K562 (cell line): ENCODE measurements around the gene GLT8D2. TPM values are rescaled to one million over a fixed set of nuclear protein-coding genes. Genes with fewer than 3 reads are reported as not detected.

ENCODE experiments used
- ATAC-seq: fragments of 200-7000 bp; cut with Tn5 transposase; 3 replicates; pipeline ENCODE4 v1.9.1; 2020; ENCODE audit warnings: moderate library complexity
- BruUV-seq: library from RNA; stranded (reverse); fragments of 400-500 nt; replicated peaks from 2 replicates; lab custom pipeline; 2021; lab: Mats Ljungman, UMichigan
- CTCF ChIA-PET: fragments of 300-600 bp; formaldehyde crosslinking; extraction: SDS; loops from one replicate; lab custom pipeline; 2021; ENCODE audit warnings: low intra/inter-chr PET ratio; lab: Yijun Ruan, JAX
- POLR2A ChIA-PET: fragments of 300-600, 350-650 bp; sonication (Branson Sonifier 250); formaldehyde crosslinking; extraction: SDS; loops from one replicate; lab custom pipeline; 2021; ENCODE audit warnings: antibody characterized with exemption, inconsistent platforms; lab: Yijun Ruan, JAX
- DNase-seq, 4 experiments: peaks; one replicate each; pipeline versions ENCODE4 v3.0.0 to v3.0.0-alpha.2; 2011 to 2018; ENCODE audit warnings: low spot score in 3 of 4, mixed read lengths in 3 of 4; ENCODE audit errors: extremely low read depth in 1 of 4
- FAIRE-seq: peaks from 2 replicates; lab custom pipeline; 2011; peaks lifted over from hg19 to GRCh38; lab: Jason Lieb, UNC
- H2AFZ ChIP-seq: 2 replicates; pipeline ENCODE4 v1.6.0; 2011; ENCODE audit warnings: low read depth, low read length, control low read depth, inconsistent platforms
- H3K27ac ChIP-seq: fragments of 200-600 bp; 3 replicates; pipeline ENCODE4 v1.8.0; 2011; ENCODE audit warnings: low read depth, mild to moderate bottlenecking, control low read depth, inconsistent platforms, low read length, moderate library complexity, mixed read lengths; ENCODE audit errors: extremely low read depth
- H3K27me3 ChIP-seq, 2 experiments: fragments of 300-600 bp in 1 of 2; 2 replicates in 1 of 2; 3 replicates in 1 of 2; pipeline versions ENCODE4 v1.6.0 to v1.8.0; 2011; ENCODE audit warnings: inconsistent platforms in 2 of 2, low read length in 2 of 2, mild to moderate bottlenecking in 1 of 2, mixed read lengths in 1 of 2, moderate library complexity in 1 of 2; ENCODE audit not compliant: control insufficient read depth in 2 of 2, insufficient read depth in 2 of 2
- H3K36me3 ChIP-seq: fragments of 300-600 bp; 3 replicates; pipeline ENCODE4 v1.8.0; 2011; ENCODE audit warnings: mild to moderate bottlenecking, low read length, inconsistent platforms; ENCODE audit not compliant: control insufficient read depth, insufficient read depth
- H3K4me1 ChIP-seq, 2 experiments: fragments of 200-600 bp in 1 of 2; replicated peaks in 1 of 2; 2 replicates in 1 of 2; 3 replicates in 1 of 2; pipeline versions ENCODE4 v1.5.1 to v1.8.0; 2011; ENCODE audit warnings: inconsistent platforms in 2 of 2, low read length in 2 of 2, mild to moderate bottlenecking in 1 of 2, mixed read lengths in 1 of 2, moderate library complexity in 1 of 2; ENCODE audit not compliant: control insufficient read depth in 2 of 2, insufficient read depth in 2 of 2
- H3K4me2 ChIP-seq: 2 replicates; pipeline ENCODE4 v1.6.1; 2011; ENCODE audit warnings: low read length, control low read depth, inconsistent platforms, mixed read lengths; ENCODE audit not compliant: insufficient read depth
- H3K4me3 ChIP-seq: fragments of 200-600 bp; sonication (generic), shearing (Covaris generic); 2 replicates; pipeline ENCODE4 v1.5.1; 2016; ENCODE audit warnings: control low read depth, inconsistent platforms
- H3K79me2 ChIP-seq: fragments of 200-600 bp; 3 replicates; pipeline ENCODE4 v1.8.0; 2011; ENCODE audit warnings: low read length, inconsistent platforms; ENCODE audit not compliant: control insufficient read depth, insufficient read depth
- H3K9ac ChIP-seq, 2 experiments: 2 replicates each; pipeline versions ENCODE4 v1.6.0 to v1.6.1; 2011; ENCODE audit warnings: low read depth in 2 of 2, low read length in 2 of 2, control low read depth in 1 of 2, inconsistent platforms in 1 of 2, mild to moderate bottlenecking in 1 of 2, mixed read lengths in 1 of 2; ENCODE audit not compliant: insufficient read depth in 1 of 2
- H3K9me1 ChIP-seq: one replicate; pipeline ENCODE4 v1.6.0; 2011; ENCODE audit warnings: inconsistent platforms, mild to moderate bottlenecking, low read length, moderate library complexity; ENCODE audit not compliant: control insufficient read depth, insufficient read depth
- H3K9me3 ChIP-seq: replicated peaks from 2 replicates; pipeline ENCODE4 v1.5.1; 2011; ENCODE audit warnings: low read depth, low read length, inconsistent platforms; ENCODE audit not compliant: control insufficient read depth, insufficient read depth
- H4K20me1 ChIP-seq: replicated peaks from 2 replicates; pipeline ENCODE4 v1.6.1; 2011; ENCODE audit warnings: low read length, inconsistent platforms, mixed read lengths; ENCODE audit not compliant: control insufficient read depth, insufficient read depth
- BDP1 ChIP-seq: IDR thresholded peaks from 3 replicates; pipeline ENCODE4 v1.6.1; 2011; ENCODE audit not compliant: insufficient read length, insufficient read depth
- KLF1 ChIP-seq: fragments of 450-650 bp; IDR thresholded peaks from 2 replicates; pipeline ENCODE4 v1.6.1; 2016; ENCODE audit warnings: missing genetic modification characterization, missing compliant biosample characterization
- MAZ ChIP-seq, 2 experiments: fragments of 450-650 bp in 1 of 2; sonication (generic) in 1 of 2; formaldehyde crosslinking; IDR thresholded peaks in 1 of 2; conservative IDR thresholded peaks in 1 of 2; 2 replicates each; pipeline versions ENCODE4 v1.4.0 to v1.5.0; 2020; ENCODE audit warnings: mild to moderate bottlenecking in 1 of 2, missing genetic modification reagents in 1 of 2
- MCM2 ChIP-seq: fragments of 450-650 bp; IDR thresholded peaks from 2 replicates; pipeline ENCODE4 v1.6.1; 2017; ENCODE audit warnings: low read depth, mild to moderate bottlenecking
- MCM7 ChIP-seq, 2 experiments: fragments of 450-650 bp; IDR thresholded peaks; 2 replicates each; pipeline ENCODE4 v1.6.1; 2016 to 2018
- MTA1 ChIP-seq: fragments of 450-650 bp; IDR thresholded peaks from 2 replicates; pipeline ENCODE4 v1.6.1; 2017; ENCODE audit warnings: borderline replicate concordance
- POLR2H ChIP-seq: IDR thresholded peaks from 2 replicates; pipeline ENCODE4 v1.6.1; 2016; ENCODE audit warnings: missing genetic modification characterization, low read depth, mild to moderate bottlenecking, control low read depth, missing compliant biosample characterization, moderate library complexity
- POU5F1 ChIP-seq: fragments of 150-350 bp; IDR thresholded peaks from 2 replicates; pipeline ENCODE4 v1.6.1; 2014; ENCODE audit warnings: borderline replicate concordance, low read length, low read depth, mild to moderate bottlenecking; ENCODE audit not compliant: partially characterized antibody
- ZNF175 ChIP-seq: fragments of 200-800 bp; sonication (Bioruptor generic); IDR thresholded peaks from 2 replicates; pipeline ENCODE4 v1.6.1; 2016; ENCODE audit warnings: low read depth, mild to moderate bottlenecking, missing genetic modification characterization, missing compliant biosample characterization
- ZNF253 ChIP-seq: fragments of 250-450 bp; sonication (Bioruptor Pico); conservative IDR thresholded peaks from 2 replicates; pipeline ENCODE4 v1.6.1; 2021; ENCODE audit warnings: mild to moderate bottlenecking
- ZNF282 ChIP-seq: sonication (generic); formaldehyde crosslinking; IDR thresholded peaks from 2 replicates; pipeline ENCODE4 v1.8.1; 2023; ENCODE audit warnings: missing genetic modification reagents
- ZNF699 ChIP-seq: fragments of 250-450 bp; sonication (Bioruptor Pico); IDR thresholded peaks from 2 replicates; pipeline ENCODE4 v1.8.0; 2021; ENCODE audit warnings: mild to moderate bottlenecking, moderate library complexity; ENCODE audit not compliant: insufficient replicate concordance
- ZNF707 ChIP-seq: fragments of 250-450 bp; sonication (Bioruptor Pico); conservative IDR thresholded peaks from 2 replicates; pipeline ENCODE4 v1.8.0; 2022; ENCODE audit warnings: inconsistent platforms, mild to moderate bottlenecking, moderate library complexity
- ZNF785 ChIP-seq: fragments of 250-450 bp; sonication (Bioruptor Pico); IDR thresholded peaks from 2 replicates; pipeline ENCODE4 v1.4.0; 2020; ENCODE audit warnings: mild to moderate bottlenecking
- WGBS: fragments of 100-300 bp; shearing (Covaris generic); methylation state at CpG from one replicate; pipeline ENCODE4 v1.1.6; 2016; ENCODE audit warnings: low coverage, mixed read lengths; ENCODE audit not compliant: insufficient coverage; ENCODE audit errors: missing lambda C conversion rate; 5-methylcytosine and 5-hydroxymethylcytosine counted together
- in situ Hi-C: fragments of 300-500 bp; cut with MboI; formaldehyde crosslinking; loops from 4 replicates; pipeline ENCODE4 v1.15.0; 2018; ENCODE audit warnings: inconsistent platforms, mixed read lengths
- intact Hi-C: fragments of 100-400 bp; cut with micrococcal nuclease; formaldehyde crosslinking; loops from 2 replicates; pipeline ENCODE4 v1.14.2; 2022
- polyA plus RNA-seq, 8 experiments: library from polyadenylated mRNA; depleted of rRNA in 4 of 8; stranded (reverse) in 5 of 8; unstranded in 3 of 8; fragments of >200 nt; fragmentation: Nextera tagmentation in 2 of 8; fragmentation: Illumina TruSeq in 1 of 8; extraction: Ambion mirVana in 2 of 8; extraction: Trizol in 1 of 8; gene quantifications; 2 replicates each; pipeline versions ENCODE4 v1.2.1 to v1.2.3, GENCODE V29; 2011 to 2014; ENCODE audit warnings: inconsistent platforms in 1 of 8, missing spikeins in 1 of 8
- total RNA-seq, 7 experiments: library from RNA; depleted of rRNA in 6 of 7; stranded (reverse); fragments of >200 nt in 6 of 7; fragmentation: Illumina TruSeq in 2 of 7; extraction: Trizol in 2 of 7; gene quantifications; 2 replicates each; pipeline versions ENCODE4 v1.2.1 to v1.2.3, GENCODE V29; 2011 to 2021; ENCODE audit warnings: low replicate concordance in 1 of 7
- TF ChIP-seq, protein P1 (sequence below): fragments of 450-650 bp; IDR thresholded peaks from 2 replicates; pipeline ENCODE4 v1.6.1; 2017; ENCODE audit warnings: antibody characterized with exemption
- TF ChIP-seq, protein P2 (sequence below), 2 experiments: fragments of 450-650 bp in 1 of 2; sonication (generic) in 1 of 2; formaldehyde crosslinking in 1 of 2; IDR thresholded peaks in 1 of 2; conservative IDR thresholded peaks in 1 of 2; 2 replicates each; pipeline versions ENCODE4 v1.6.1 to v1.8.1; 2016 to 2023; ENCODE audit warnings: mild to moderate bottlenecking in 2 of 2, moderate library complexity in 2 of 2, inconsistent platforms in 1 of 2, missing genetic modification reagents in 1 of 2
- TF ChIP-seq, protein P3 (sequence below): sonication (generic); formaldehyde crosslinking; IDR thresholded peaks from 2 replicates; pipeline ENCODE4 v1.8.1; 2023; ENCODE audit warnings: mild to moderate bottlenecking, missing genetic modification reagents

GLT8D2 gene
- total and polyA plus RNA-seq, 9 of the 15 experiments (the other 6 are each of a cell fraction or from before 2014, with no cell fraction given), result 0.18 to 0.27 (median 0.18) TPM; not detected in 6

DNA sequence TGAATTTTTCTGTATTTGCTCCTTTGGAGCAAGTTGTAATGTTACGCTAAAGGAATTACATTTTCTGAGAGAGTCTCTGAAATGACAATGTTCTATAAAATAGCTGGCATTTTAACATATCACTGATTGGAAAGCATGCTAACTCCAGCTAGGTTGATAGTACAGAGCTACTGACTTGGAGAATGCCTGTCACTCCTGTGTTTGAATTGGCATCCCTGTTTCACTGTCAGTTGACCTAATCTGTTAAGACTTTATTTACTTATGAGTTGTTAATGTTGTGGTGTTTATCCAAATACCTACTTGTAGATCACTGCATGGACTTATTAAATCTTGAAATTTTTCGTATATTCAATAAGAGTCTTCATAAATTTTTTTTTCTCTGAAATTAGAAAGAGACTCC lies 48.0 kb upstream of the GLT8D2 start (continued):
- no peak for TF ChIP-seq ZNF707 (CRISPR knock-in tag)
- TF ChIP-seq MCM7 (IDR thresholded peaks at IDR 0.05), result no peak
- TF ChIP-seq, protein P1, sequence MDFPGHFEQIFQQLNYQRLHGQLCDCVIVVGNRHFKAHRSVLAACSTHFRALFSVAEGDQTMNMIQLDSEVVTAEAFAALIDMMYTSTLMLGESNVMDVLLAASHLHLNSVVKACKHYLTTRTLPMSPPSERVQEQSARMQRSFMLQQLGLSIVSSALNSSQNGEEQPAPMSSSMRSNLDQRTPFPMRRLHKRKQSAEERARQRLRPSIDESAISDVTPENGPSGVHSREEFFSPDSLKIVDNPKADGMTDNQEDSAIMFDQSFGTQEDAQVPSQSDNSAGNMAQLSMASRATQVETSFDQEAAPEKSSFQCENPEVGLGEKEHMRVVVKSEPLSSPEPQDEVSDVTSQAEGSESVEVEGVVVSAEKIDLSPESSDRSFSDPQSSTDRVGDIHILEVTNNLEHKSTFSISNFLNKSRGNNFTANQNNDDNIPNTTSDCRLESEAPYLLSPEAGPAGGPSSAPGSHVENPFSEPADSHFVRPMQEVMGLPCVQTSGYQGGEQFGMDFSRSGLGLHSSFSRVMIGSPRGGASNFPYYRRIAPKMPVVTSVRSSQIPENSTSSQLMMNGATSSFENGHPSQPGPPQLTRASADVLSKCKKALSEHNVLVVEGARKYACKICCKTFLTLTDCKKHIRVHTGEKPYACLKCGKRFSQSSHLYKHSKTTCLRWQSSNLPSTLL, result no peak
- TF ChIP-seq MTA1, result no peak

DNA sequence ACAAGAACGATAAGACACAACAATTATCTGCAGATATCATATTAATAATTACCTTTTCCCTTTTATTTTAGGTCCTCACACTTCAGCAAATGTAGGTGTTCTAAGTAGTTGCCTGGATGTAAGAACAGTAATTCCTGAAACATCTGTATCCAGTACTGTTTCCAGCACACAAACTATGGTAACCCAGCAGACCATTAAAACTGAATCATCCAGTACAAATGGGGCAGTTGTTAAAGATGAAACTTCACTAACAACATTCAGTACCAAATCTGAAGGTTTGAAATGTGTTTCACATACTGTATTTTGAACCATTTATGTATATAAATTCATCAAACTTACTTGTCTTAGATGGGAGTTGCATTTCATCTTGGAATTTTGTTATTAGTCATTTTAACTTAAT lies 45.3 kb upstream of the GLT8D2 start:
- H3K4me1 ChIP-seq, result peaks cover 0 to 2% of the 10 kb centered on the region in 2 experiments; a peak in 1 of 5 replicates
- no TSS peak for BruUV-seq
- no peak overlapping the region for H3K4me2 ChIP-seq
- H3K9me1 ChIP-seq, result no peaks in the 10 kb centered on the region
- no peaks in the 10 kb centered on the region for H3K79me2 ChIP-seq
- H3K36me3 ChIP-seq, result peaks cover 30% of the 10 kb centered on the region; the same call in 2 of the 3 replicates
- FAIRE-seq (no peak), ATAC-seq (no peak), DNase-seq (no peak)
- no peaks in the 10 kb centered on the region for H3K9me3 ChIP-seq
- no peak overlapping the region for H3K27ac ChIP-seq
- H4K20me1 ChIP-seq, result no peaks in the 10 kb centered on the region
- no peak overlapping the region for H3K4me3 ChIP-seq
- intact Hi-C loops, result loop anchor here (1.0 kb wide), 1 partner anchor 20 kb away; no protein-coding TSS in a partner anchor
- 35% methylated on average over 1 of the region's 1 CpG for WGBS
- TF ChIP-seq KLF1 (tag) (no peak), MAZ (CRISPR knock-in tag; conservative IDR thresholded peaks at IDR 0.05 in 1 of 2, IDR thresholded peaks at IDR 0.05 in 1 of 2) (no peak), ZNF785 (no peak), POU5F1 (no peak), ZNF699 (CRISPR knock-in tag) (no peak), MCM2 (no peak), BDP1 (no peak), ZNF175 (CRISPR knock-in tag) (no peak), POLR2H (tag) (no peak), ZNF282 (CRISPR knock-in tag) (no peak), ZNF253 (CRISPR knock-in tag) (no peak)
- TF ChIP-seq, protein P2, sequence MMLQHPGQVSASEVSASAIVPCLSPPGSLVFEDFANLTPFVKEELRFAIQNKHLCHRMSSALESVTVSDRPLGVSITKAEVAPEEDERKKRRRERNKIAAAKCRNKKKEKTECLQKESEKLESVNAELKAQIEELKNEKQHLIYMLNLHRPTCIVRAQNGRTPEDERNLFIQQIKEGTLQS (IDR thresholded peaks at IDR 0.05), result no peak
- TF ChIP-seq, protein P2 (CRISPR knock-in tag; conservative IDR thresholded peaks at IDR 0.05), result no peak
- TF ChIP-seq, protein P3, sequence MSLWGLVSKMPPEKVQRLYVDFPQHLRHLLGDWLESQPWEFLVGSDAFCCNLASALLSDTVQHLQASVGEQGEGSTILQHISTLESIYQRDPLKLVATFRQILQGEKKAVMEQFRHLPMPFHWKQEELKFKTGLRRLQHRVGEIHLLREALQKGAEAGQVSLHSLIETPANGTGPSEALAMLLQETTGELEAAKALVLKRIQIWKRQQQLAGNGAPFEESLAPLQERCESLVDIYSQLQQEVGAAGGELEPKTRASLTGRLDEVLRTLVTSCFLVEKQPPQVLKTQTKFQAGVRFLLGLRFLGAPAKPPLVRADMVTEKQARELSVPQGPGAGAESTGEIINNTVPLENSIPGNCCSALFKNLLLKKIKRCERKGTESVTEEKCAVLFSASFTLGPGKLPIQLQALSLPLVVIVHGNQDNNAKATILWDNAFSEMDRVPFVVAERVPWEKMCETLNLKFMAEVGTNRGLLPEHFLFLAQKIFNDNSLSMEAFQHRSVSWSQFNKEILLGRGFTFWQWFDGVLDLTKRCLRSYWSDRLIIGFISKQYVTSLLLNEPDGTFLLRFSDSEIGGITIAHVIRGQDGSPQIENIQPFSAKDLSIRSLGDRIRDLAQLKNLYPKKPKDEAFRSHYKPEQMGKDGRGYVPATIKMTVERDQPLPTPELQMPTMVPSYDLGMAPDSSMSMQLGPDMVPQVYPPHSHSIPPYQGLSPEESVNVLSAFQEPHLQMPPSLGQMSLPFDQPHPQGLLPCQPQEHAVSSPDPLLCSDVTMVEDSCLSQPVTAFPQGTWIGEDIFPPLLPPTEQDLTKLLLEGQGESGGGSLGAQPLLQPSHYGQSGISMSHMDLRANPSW, result no peak
- ChIA-PET CTCF (no interaction called here), POLR2A (no interaction called here)
- no peak overlapping the region for H2AFZ ChIP-seq
- H3K9ac ChIP-seq, result no peak overlapping the region
- in situ Hi-C loops, result no loop called here
- no peaks in the 10 kb centered on the region for H3K27me3 ChIP-seq
